Cardiac muscle cell (in vitro differentiated cells and primary cell): ENCODE results near the gene NOL4L. TPM values are rescaled to one million over a fixed set of nuclear protein-coding genes. Genes with fewer than 3 reads are reported as not detected.

Experiments
- DNase-seq, 2 donors: peaks; one replicate each; pipeline versions ENCODE4 v3.0.0 to v3.0.0-alpha.2; 2010 to 2017; ENCODE audit warnings: low read depth in 1 of 2, low spot score in 1 of 2
- H3K27ac ChIP-seq: fragments of 200-600 bp; sonication (generic); 2 replicates; pipeline ENCODE4 v1.5.1; 2016
- H3K27me3 ChIP-seq: fragments of 200-600 bp; sonication (generic); 2 replicates; pipeline ENCODE4 v1.6.0; 2016; ENCODE audit warnings: control low read depth
- H3K36me3 ChIP-seq: fragments of 200-600 bp; sonication (generic); 2 replicates; pipeline ENCODE4 v1.5.1; 2016; ENCODE audit warnings: control low read depth
- H3K4me1 ChIP-seq: fragments of 200-600 bp; sonication (generic); 2 replicates; pipeline ENCODE4 v1.8.1; 2017; ENCODE audit warnings: low read depth, mild to moderate bottlenecking, mixed run types
- H3K4me3 ChIP-seq: fragments of 200-600 bp; sonication (generic); 2 replicates; pipeline ENCODE4 v1.5.1; 2016; ENCODE audit warnings: mild to moderate bottlenecking
- H3K9me3 ChIP-seq: fragments of 200-600 bp; sonication (generic); 2 replicates; pipeline ENCODE4 v1.5.1; 2017; ENCODE audit warnings: low read depth, mild to moderate bottlenecking, control low read depth
- CTCF ChIP-seq: IDR thresholded peaks from 2 replicates; pipeline ENCODE4 v1.5.1; 2012; ENCODE audit warnings: low read depth, mild to moderate bottlenecking, low read length
- polyA plus RNA-seq: library from polyadenylated mRNA; unstranded; fragments of >200 nt; fragmentation: Nextera tagmentation; extraction: Ambion mirVana; gene quantifications from 2 replicates; pipeline ENCODE4 v1.2.1, GENCODE V29; 2016
- total RNA-seq: library from RNA; depleted of rRNA; stranded (reverse); fragments of >200 nt; gene quantifications from 2 replicates; pipeline ENCODE4 v1.2.3, GENCODE V29; 2016

The NOL4L gene
- total and polyA plus RNA-seq, 2 experiments from 2014 or later, result 29.9 to 42.9 TPM

GRCh38 chr20:32592022-32592421 lies 6.9 kb upstream of the NOL4L start:
- no peak for DNase-seq
- no peak overlapping the region for H3K27ac ChIP-seq
- H3K4me3 ChIP-seq, result no peak overlapping the region
- no peaks in the 10 kb centered on the region for H3K36me3 ChIP-seq
- H3K27me3 ChIP-seq, result no peaks in the 10 kb centered on the region
- no peak for TF ChIP-seq CTCF
- H3K9me3 ChIP-seq, result no peaks in the 10 kb centered on the region
- H3K4me1 ChIP-seq, result no peaks in the 10 kb centered on the region

GRCh38 chr20:32589769-32590168 lies 4.6 kb upstream of the NOL4L start:
- peaks cover 14% of the 10 kb centered on the region for H3K27me3 ChIP-seq
- H3K4me3 ChIP-seq, result no peak overlapping the region
- no peaks in the 10 kb centered on the region for H3K4me1 ChIP-seq
- H3K36me3 ChIP-seq, result no peaks in the 10 kb centered on the region
- no peak for DNase-seq
- no peaks in the 10 kb centered on the region for H3K9me3 ChIP-seq
- no peak overlapping the region for H3K27ac ChIP-seq
- TF ChIP-seq CTCF, result no peak

GRCh38 chr20:32589256-32589655 lies 4.1 kb upstream of the NOL4L start:
- no peak for TF ChIP-seq CTCF
- H3K9me3 ChIP-seq, result no peaks in the 10 kb centered on the region
- no peak overlapping the region for H3K4me3 ChIP-seq
- H3K4me1 ChIP-seq, result no peaks in the 10 kb centered on the region
- no peak overlapping the region for H3K27ac ChIP-seq
- no peaks in the 10 kb centered on the region for H3K36me3 ChIP-seq
- H3K27me3 ChIP-seq, result peaks cover 14% of the 10 kb centered on the region
- DNase-seq, result no peak

- no peaks in the 10 kb centered on the region for H3K36me3 ChIP-seq
- DNase-seq, result no peak
- no peak overlapping the region for H3K27ac ChIP-seq
- TF ChIP-seq CTCF, result no peak
- H3K4me1 ChIP-seq, result no peaks in the 10 kb centered on the region
- H3K9me3 ChIP-seq, result no peaks in the 10 kb centered on the region
- H3K4me3 ChIP-seq, result no peak overlapping the region
- H3K27me3 ChIP-seq, result peaks cover 14% of the 10 kb centered on the region
These were observed 2.9 kb upstream of the NOL4L start for GRCh38 chr20:32588040-32588439.

GRCh38 chr20:32586291-32586690 lies 1.2 kb upstream of the NOL4L start:
- no peak overlapping the region for H3K27ac ChIP-seq
- H3K27me3 ChIP-seq, result peaks cover 14% of the 10 kb centered on the region
- TF ChIP-seq CTCF, result no peak
- peaks cover 14% of the 10 kb centered on the region for H3K4me1 ChIP-seq
- H3K4me3 ChIP-seq, result no peak overlapping the region
- no peaks in the 10 kb centered on the region for H3K9me3 ChIP-seq
- DNase-seq, result no peak
- no peaks in the 10 kb centered on the region for H3K36me3 ChIP-seq
